Dendritic cell treated with granulocyte-macrophage colony-stimulating factor and Interleukin-4, amounts not matched to agents 40 ng/mL and 50 ng/mL, for 4 days (primary cell): ENCODE results near the gene BMERB1.

Experiments
- H3K27ac Mint-ChIP-seq: one replicate; pipeline ENCODE4 v1.8.0; 2022; ENCODE audit warnings: mild to moderate bottlenecking, mixed read lengths
- H3K27me3 Mint-ChIP-seq: one replicate; pipeline ENCODE4 v1.8.0; 2022; ENCODE audit warnings: mild to moderate bottlenecking, mixed read lengths
- H3K36me3 Mint-ChIP-seq: one replicate; pipeline ENCODE4 v1.8.0; 2022; ENCODE audit warnings: low read depth, mixed read lengths
- H3K4me1 Mint-ChIP-seq: one replicate; pipeline ENCODE4 v1.8.0; 2022; ENCODE audit warnings: low read depth, mixed read lengths
- H3K4me3 Mint-ChIP-seq: one replicate; pipeline ENCODE4 v1.8.0; 2022; ENCODE audit warnings: mild to moderate bottlenecking, moderate library complexity, mixed read lengths
- H3K9me3 Mint-ChIP-seq: one replicate; pipeline ENCODE4 v1.8.0; 2022; ENCODE audit warnings: mixed read lengths
- intact Hi-C: fragments of 100-400 bp; cut with micrococcal nuclease; formaldehyde crosslinking; loops from one replicate; pipeline ENCODE4 v1.15.0; 2022

BMERB1 gene

GRCh38 chr16:15507959-15508627 is 73.7 kb downstream of the BMERB1 start:
- H3K36me3 Mint-ChIP-seq = no peaks in the 10 kb centered on the region
- H3K27ac Mint-ChIP-seq = no peak overlapping the region
- no peaks in the 10 kb centered on the region for H3K9me3 Mint-ChIP-seq
- no peak overlapping the region for H3K4me3 Mint-ChIP-seq
- H3K4me1 Mint-ChIP-seq = peaks cover 22% of the 10 kb centered on the region
- intact Hi-C loops = no loop called here
- peaks cover 31% of the 10 kb centered on the region for H3K27me3 Mint-ChIP-seq

DNA sequence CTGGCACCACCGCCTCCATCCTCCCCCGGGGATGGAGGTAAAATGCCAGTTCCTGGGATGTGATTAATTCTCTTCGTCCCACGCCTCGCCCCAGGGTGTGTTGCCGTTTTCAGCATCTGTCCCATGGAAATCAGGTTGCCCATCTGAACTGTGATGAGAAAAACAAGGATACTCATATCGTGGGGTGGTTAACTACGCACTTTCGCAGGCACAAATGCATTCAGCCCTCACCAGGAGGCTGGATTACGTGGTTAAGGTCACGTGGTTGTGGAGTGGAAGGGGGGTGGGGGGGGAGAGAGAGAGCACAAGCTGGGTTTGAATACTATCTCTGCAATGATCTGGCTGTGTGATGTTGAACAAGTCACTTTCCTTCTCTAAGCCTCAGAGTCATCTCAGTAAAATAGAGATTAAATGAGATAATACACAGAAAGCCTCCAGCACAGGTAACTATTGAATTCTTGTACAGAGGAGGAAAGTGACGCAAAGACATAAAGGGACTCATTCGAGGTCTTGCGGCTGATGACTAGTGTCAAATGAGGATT is 74.7 kb downstream of the BMERB1 start:
- H3K36me3 Mint-ChIP-seq = no peaks in the 10 kb centered on the region

GRCh38 chr16:15509593-15510535 is 75.5 kb downstream of the BMERB1 start:
- H3K4me1 Mint-ChIP-seq = peaks cover 22% of the 10 kb centered on the region
- H3K4me3 Mint-ChIP-seq = no peak overlapping the region
- peak overlapping the region; percentile 48 for H3K27ac Mint-ChIP-seq
- intact Hi-C loops = no loop called here
- H3K9me3 Mint-ChIP-seq = no peaks in the 10 kb centered on the region
- H3K36me3 Mint-ChIP-seq = no peaks in the 10 kb centered on the region
- peaks cover 31% of the 10 kb centered on the region for H3K27me3 Mint-ChIP-seq

More for the DNA sequence above, 74.7 kb downstream of the BMERB1 start:
- peaks cover 22% of the 10 kb centered on the region for H3K4me1 Mint-ChIP-seq
- H3K4me3 Mint-ChIP-seq = no peak overlapping the region
- intact Hi-C loops = no loop called here
- no peak overlapping the region for H3K27ac Mint-ChIP-seq
- peaks cover 31% of the 10 kb centered on the region for H3K27me3 Mint-ChIP-seq
- no peaks in the 10 kb centered on the region for H3K9me3 Mint-ChIP-seq

GRCh38 chr16:15510992-15511391 is 76.6 kb downstream of the BMERB1 start:
- no peak overlapping the region for H3K4me3 Mint-ChIP-seq
- H3K4me1 Mint-ChIP-seq = peaks cover 22% of the 10 kb centered on the region
- H3K36me3 Mint-ChIP-seq = no peaks in the 10 kb centered on the region
- H3K9me3 Mint-ChIP-seq = no peaks in the 10 kb centered on the region
- H3K27ac Mint-ChIP-seq = peak overlapping the region; percentile 48
- intact Hi-C loops = no loop called here
- H3K27me3 Mint-ChIP-seq = peaks cover 26% of the 10 kb centered on the region

GRCh38 chr16:15511759-15512487 is 77.5 kb downstream of the BMERB1 start:
- H3K4me3 Mint-ChIP-seq = no peak overlapping the region

GRCh38 chr16:15513156-15513555 is 78.8 kb downstream of the BMERB1 start:
- H3K4me1 Mint-ChIP-seq = peaks cover 13% of the 10 kb centered on the region
- H3K27me3 Mint-ChIP-seq = peaks cover 19% of the 10 kb centered on the region
- intact Hi-C loops = no loop called here
- no peaks in the 10 kb centered on the region for H3K9me3 Mint-ChIP-seq
- no peaks in the 10 kb centered on the region for H3K36me3 Mint-ChIP-seq
- no peak overlapping the region for H3K4me3 Mint-ChIP-seq
- no peak overlapping the region for H3K27ac Mint-ChIP-seq

More at GRCh38 chr16:15511759-15512487, 77.5 kb downstream of the BMERB1 start:
- peaks cover 14% of the 10 kb centered on the region for H3K4me1 Mint-ChIP-seq
- peaks cover 26% of the 10 kb centered on the region for H3K27me3 Mint-ChIP-seq
- intact Hi-C loops = no loop called here
- H3K9me3 Mint-ChIP-seq = no peaks in the 10 kb centered on the region
- no peaks in the 10 kb centered on the region for H3K36me3 Mint-ChIP-seq
- H3K27ac Mint-ChIP-seq = peak overlapping the region; percentile 48

- H3K27ac Mint-ChIP-seq = no peak overlapping the region
- H3K4me1 Mint-ChIP-seq = peaks cover 40% of the 10 kb centered on the region
- H3K4me3 Mint-ChIP-seq = no peak overlapping the region
- H3K36me3 Mint-ChIP-seq = no peaks in the 10 kb centered on the region
- H3K9me3 Mint-ChIP-seq = no peaks in the 10 kb centered on the region
- intact Hi-C loops = no loop called here
- H3K27me3 Mint-ChIP-seq = peaks cover 6% of the 10 kb centered on the region
Measured at GRCh38 chr16:15515992-15516391, 81.6 kb downstream of the BMERB1 start.

- no peaks in the 10 kb centered on the region for H3K36me3 Mint-ChIP-seq
- no peak overlapping the region for H3K4me3 Mint-ChIP-seq
- H3K27me3 Mint-ChIP-seq = peaks cover under 1% of the 10 kb centered on the region
- intact Hi-C loops = no loop called here
- peaks cover 40% of the 10 kb centered on the region for H3K4me1 Mint-ChIP-seq
- H3K27ac Mint-ChIP-seq = no peak overlapping the region
- H3K9me3 Mint-ChIP-seq = no peaks in the 10 kb centered on the region
Measured at GRCh38 chr16:15516609-15517008, 82.2 kb downstream of the BMERB1 start.

DNA sequence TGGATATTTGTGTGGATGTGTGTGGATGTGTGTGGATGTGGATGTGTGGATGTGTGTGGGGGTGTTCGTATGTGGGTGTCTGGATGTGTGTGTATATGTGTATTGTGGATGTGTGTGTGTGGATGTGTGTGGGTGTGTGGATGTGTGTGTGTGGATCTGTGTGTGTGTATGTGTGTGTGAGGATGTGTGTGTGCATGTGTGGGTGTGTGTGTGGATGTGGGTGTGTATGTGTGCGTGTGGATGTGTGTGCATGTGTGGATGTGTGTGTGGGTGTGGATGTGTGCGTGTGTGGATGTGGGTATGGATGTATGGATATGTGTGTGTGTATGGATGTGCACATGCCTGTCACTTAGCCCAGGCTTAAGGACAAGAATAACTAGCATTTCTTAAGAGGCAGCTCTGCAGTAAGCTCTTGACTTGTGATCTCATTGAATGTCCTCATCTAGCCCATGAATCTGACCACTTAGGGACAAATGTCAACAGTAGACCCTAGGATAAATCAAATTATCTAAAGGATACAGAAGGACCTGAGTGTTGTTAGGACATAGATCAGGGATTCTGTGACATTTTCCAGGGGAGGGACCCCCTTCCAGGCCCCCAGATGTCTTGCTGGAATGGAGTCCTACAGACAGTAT is 83.5 kb downstream of the BMERB1 start:
- H3K27ac Mint-ChIP-seq = no peak overlapping the region
- no peaks in the 10 kb centered on the region for H3K9me3 Mint-ChIP-seq
- no peak overlapping the region for H3K4me3 Mint-ChIP-seq

GRCh38 chr16:15518381-15519351 is 84.3 kb downstream of the BMERB1 start:
- peaks cover 59% of the 10 kb centered on the region for H3K4me1 Mint-ChIP-seq
- H3K9me3 Mint-ChIP-seq = no peaks in the 10 kb centered on the region
- H3K4me3 Mint-ChIP-seq = no peak overlapping the region
- no peaks in the 10 kb centered on the region for H3K36me3 Mint-ChIP-seq
- H3K27me3 Mint-ChIP-seq = no peaks in the 10 kb centered on the region
- intact Hi-C loops = no loop called here
- peak overlapping the region; percentile 9 for H3K27ac Mint-ChIP-seq

More for the DNA sequence above, 83.5 kb downstream of the BMERB1 start:
- Mint-ChIP-seq H3K36me3 (no peaks in the 10 kb centered on the region), H3K4me1 (peaks cover 51% of the 10 kb centered on the region), H3K27me3 (no peaks in the 10 kb centered on the region)
- intact Hi-C loops = no loop called here

- H3K9me3 Mint-ChIP-seq = no peaks in the 10 kb centered on the region
- intact Hi-C loops = loop anchor here (5.0 kb wide), 2 partner anchors 73 to 123 kb away; partner anchors contain the start of gene MARF1
- H3K4me1 Mint-ChIP-seq = peaks cover 68% of the 10 kb centered on the region
- no peaks in the 10 kb centered on the region for H3K36me3 Mint-ChIP-seq
- no peak overlapping the region for H3K4me3 Mint-ChIP-seq
- H3K27me3 Mint-ChIP-seq = no peaks in the 10 kb centered on the region
- H3K27ac Mint-ChIP-seq = peak overlapping the region; percentile 48
Measured at GRCh38 chr16:15519790-15520189, 85.4 kb downstream of the BMERB1 start.

DNA sequence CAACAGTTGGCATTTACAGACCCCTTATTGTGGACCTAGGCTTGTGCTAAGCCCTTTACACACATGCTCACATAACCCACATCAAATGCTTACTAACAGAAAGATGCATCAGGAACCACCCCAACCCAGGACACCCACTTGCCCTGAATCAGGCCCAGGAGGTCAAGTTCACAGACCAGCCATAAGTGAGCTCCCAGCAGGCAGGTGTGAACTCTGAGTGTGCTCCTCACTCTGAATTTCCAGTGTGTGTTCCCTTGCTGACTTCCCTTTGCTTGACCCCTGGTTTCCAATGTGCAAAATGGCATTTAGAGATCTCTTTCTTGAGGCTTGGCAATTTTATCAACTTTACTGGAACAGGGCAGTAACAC is 87.0 kb downstream of the BMERB1 start:
- H3K4me1 Mint-ChIP-seq = peaks cover 68% of the 10 kb centered on the region
- H3K36me3 Mint-ChIP-seq = no peaks in the 10 kb centered on the region
- H3K27me3 Mint-ChIP-seq = no peaks in the 10 kb centered on the region
- no peak overlapping the region for H3K4me3 Mint-ChIP-seq
- peak overlapping the region; percentile 88 for H3K27ac Mint-ChIP-seq
- H3K9me3 Mint-ChIP-seq = no peaks in the 10 kb centered on the region
- intact Hi-C loops = loop anchor here (5.0 kb wide), 2 partner anchors 71 to 121 kb away; partner anchors contain the start of gene MARF1
